DND-41 (cell line): ENCODE measurements around the gene KCNQ5.

Source experiments
- ATAC-seq: fragments of 200-7000 bp; cut with Tn5 transposase; 3 replicates; pipeline ENCODE4 v1.9.1; 2021; ENCODE audit warnings: low read depth; ENCODE audit not compliant: insufficient read depth
- DNase-seq: peaks from one replicate; pipeline ENCODE4 v3.0.0-alpha.2; 2020
- H2AFZ ChIP-seq: 2 replicates; pipeline ENCODE4 v1.6.0; 2012; ENCODE audit warnings: low read depth, low read length
- H3K27ac ChIP-seq: 2 replicates; pipeline ENCODE4 v1.5.1; 2012; ENCODE audit warnings: low read length, inconsistent platforms
- H3K27me3 ChIP-seq: fragments of 200-600 bp; sonication (generic); 2 replicates; pipeline ENCODE4 v1.6.0; 2012; ENCODE audit warnings: low read length, mild to moderate bottlenecking, inconsistent platforms; ENCODE audit not compliant: insufficient read depth, poor library complexity
- H3K36me3 ChIP-seq: 2 replicates; pipeline ENCODE4 v1.5.1; 2012; ENCODE audit warnings: low read length, inconsistent platforms; ENCODE audit not compliant: insufficient read depth
- H3K4me1 ChIP-seq: 2 replicates; pipeline ENCODE4 v1.5.1; 2012; ENCODE audit warnings: mild to moderate bottlenecking, low read length; ENCODE audit not compliant: insufficient read depth
- H3K4me2 ChIP-seq: 2 replicates; pipeline ENCODE4 v1.6.0; 2012; ENCODE audit warnings: mild to moderate bottlenecking, moderate library complexity, low read length, inconsistent platforms; ENCODE audit not compliant: insufficient read depth
- H3K4me3 ChIP-seq, 2 experiments: fragments of 200-600 bp in 1 of 2; shearing (Covaris generic) in 1 of 2; 2 replicates each; pipeline ENCODE4 v1.5.1; 2012 to 2016; ENCODE audit warnings: inconsistent platforms in 2 of 2, low read length in 2 of 2, mild to moderate bottlenecking in 2 of 2, low read depth in 1 of 2, moderate library complexity in 1 of 2
- H3K79me2 ChIP-seq: 2 replicates; pipeline ENCODE4 v1.6.0; 2012; ENCODE audit warnings: low read length, inconsistent platforms; ENCODE audit not compliant: insufficient read depth
- H3K9ac ChIP-seq: 2 replicates; pipeline ENCODE4 v1.6.0; 2012; ENCODE audit warnings: low read depth, mild to moderate bottlenecking, inconsistent platforms, low read length, moderate library complexity
- H3K9me3 ChIP-seq: 2 replicates; pipeline ENCODE4 v1.5.1; 2012; ENCODE audit warnings: low read length, moderate library complexity, mild to moderate bottlenecking, inconsistent platforms; ENCODE audit not compliant: insufficient read depth, severe bottlenecking
- H4K20me1 ChIP-seq: 2 replicates; pipeline ENCODE4 v1.6.0; 2012; ENCODE audit warnings: low read length; ENCODE audit not compliant: insufficient read depth
- EZH2 ChIP-seq: IDR thresholded peaks from 3 replicates; pipeline ENCODE4 v1.6.1; 2012; ENCODE audit warnings: borderline replicate concordance, low read depth, mild to moderate bottlenecking, moderate library complexity, low read length, inconsistent platforms; ENCODE audit not compliant: severe bottlenecking
- TF ChIP-seq, protein P1 (sequence below): IDR thresholded peaks from 2 replicates; pipeline ENCODE4 v1.5.1; 2012; ENCODE audit warnings: borderline replicate concordance, low read length, moderate library complexity, mild to moderate bottlenecking; ENCODE audit not compliant: poor library complexity, severe bottlenecking; ENCODE audit errors: extremely low read depth

The KCNQ5 gene

DNA sequence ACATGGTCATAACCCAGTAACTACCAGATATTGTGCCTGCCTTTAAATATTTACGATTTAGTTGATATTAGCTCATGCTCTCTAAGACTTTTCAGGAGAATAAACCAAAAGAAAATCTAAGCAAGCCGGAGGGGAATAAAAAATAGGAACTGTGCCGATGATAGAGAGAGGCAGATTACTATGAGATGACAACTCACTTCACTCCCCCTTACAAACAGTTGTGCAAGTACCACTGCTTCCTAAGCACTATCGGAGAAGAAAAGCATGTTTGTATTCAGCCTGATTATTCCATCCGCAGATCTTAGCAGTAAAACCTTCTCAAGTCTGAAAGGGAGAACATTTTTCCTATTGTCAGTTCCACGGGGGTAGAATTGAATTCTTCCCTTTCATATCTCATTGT is 294.4 kb downstream of the KCNQ5 start:
- TF ChIP-seq, protein P1, sequence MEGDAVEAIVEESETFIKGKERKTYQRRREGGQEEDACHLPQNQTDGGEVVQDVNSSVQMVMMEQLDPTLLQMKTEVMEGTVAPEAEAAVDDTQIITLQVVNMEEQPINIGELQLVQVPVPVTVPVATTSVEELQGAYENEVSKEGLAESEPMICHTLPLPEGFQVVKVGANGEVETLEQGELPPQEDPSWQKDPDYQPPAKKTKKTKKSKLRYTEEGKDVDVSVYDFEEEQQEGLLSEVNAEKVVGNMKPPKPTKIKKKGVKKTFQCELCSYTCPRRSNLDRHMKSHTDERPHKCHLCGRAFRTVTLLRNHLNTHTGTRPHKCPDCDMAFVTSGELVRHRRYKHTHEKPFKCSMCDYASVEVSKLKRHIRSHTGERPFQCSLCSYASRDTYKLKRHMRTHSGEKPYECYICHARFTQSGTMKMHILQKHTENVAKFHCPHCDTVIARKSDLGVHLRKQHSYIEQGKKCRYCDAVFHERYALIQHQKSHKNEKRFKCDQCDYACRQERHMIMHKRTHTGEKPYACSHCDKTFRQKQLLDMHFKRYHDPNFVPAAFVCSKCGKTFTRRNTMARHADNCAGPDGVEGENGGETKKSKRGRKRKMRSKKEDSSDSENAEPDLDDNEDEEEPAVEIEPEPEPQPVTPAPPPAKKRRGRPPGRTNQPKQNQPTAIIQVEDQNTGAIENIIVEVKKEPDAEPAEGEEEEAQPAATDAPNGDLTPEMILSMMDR = no peak
- TF ChIP-seq EZH2 = no peak
- Histone ChIP-seq H4K20me1 (no peaks in the 10 kb centered on the region), H3K4me2 (no peak overlapping the region), H3K9me3 (no peaks in the 10 kb centered on the region), H3K36me3 (no peaks in the 10 kb centered on the region), H2AFZ (no peak overlapping the region), H3K79me2 (no peaks in the 10 kb centered on the region), H3K4me1 (no peaks in the 10 kb centered on the region), H3K9ac (no peak overlapping the region), H3K4me3 (no peak overlapping the region), H3K27me3 (no peaks in the 10 kb centered on the region), H3K27ac (no peak overlapping the region)
- DNase-seq (no peak), ATAC-seq (no peak)

DNA sequence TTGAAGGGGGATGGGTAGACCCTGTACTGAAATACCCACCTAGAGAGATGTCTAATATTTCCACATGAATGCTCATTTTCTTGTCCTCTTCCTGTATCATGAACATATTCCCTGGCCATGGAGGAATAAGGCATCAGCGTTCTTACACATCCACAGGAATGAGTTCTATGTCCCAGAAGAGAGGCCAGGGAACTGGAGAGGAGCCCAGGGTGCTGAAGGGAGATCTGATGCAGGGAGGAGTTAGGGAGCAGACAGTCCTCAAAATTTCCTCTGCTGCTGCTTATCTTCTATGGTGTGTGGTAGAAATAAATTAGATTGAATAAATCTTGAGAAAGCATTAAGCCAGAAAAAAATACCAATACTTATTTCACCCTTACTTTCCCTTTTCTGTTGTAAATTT is 295.0 kb downstream of the KCNQ5 start:
- Histone ChIP-seq H3K4me2 (no peak overlapping the region), H3K9me3 (no peaks in the 10 kb centered on the region), H3K4me3 (no peak overlapping the region), H3K79me2 (no peaks in the 10 kb centered on the region), H3K36me3 (no peaks in the 10 kb centered on the region), H3K27ac (no peak overlapping the region), H3K9ac (no peak overlapping the region), H2AFZ (no peak overlapping the region), H3K27me3 (no peaks in the 10 kb centered on the region), H4K20me1 (no peaks in the 10 kb centered on the region), H3K4me1 (no peaks in the 10 kb centered on the region)
- no peak for TF ChIP-seq EZH2
- TF ChIP-seq, protein P1 = no peak
- ATAC-seq (no peak), DNase-seq (no peak)

DNA sequence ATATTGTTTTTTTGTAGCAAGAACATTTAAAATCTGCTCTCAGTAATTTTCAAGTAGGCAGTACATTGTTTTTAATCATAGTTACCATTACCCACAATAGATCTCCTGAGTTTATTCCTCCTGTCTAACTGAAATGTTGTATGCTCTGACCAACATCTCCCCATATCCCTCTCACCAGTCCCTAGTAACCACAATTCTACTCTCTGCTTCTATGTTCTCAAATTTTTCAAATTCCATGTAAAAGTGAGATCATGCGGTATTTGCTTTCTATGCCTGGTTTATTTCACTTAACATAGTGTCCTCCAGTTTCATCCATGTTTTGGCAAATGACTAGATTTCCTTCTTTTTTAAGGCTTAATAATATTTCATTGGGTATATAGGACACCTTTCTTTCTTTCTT is 300.5 kb downstream of the KCNQ5 start:
- ATAC-seq (no peak), DNase-seq (no peak)
- Histone ChIP-seq H3K4me2 (no peak overlapping the region), H2AFZ (no peak overlapping the region), H3K79me2 (no peaks in the 10 kb centered on the region), H3K4me1 (no peaks in the 10 kb centered on the region), H3K27me3 (no peaks in the 10 kb centered on the region), H3K9ac (no peak overlapping the region), H3K9me3 (no peaks in the 10 kb centered on the region), H3K36me3 (no peaks in the 10 kb centered on the region), H3K4me3 (no peak overlapping the region), H4K20me1 (no peaks in the 10 kb centered on the region; the same call in 1 of the 2 replicates), H3K27ac (no peak overlapping the region)
- TF ChIP-seq, protein P1 = no peak
- no peak for TF ChIP-seq EZH2

DNA sequence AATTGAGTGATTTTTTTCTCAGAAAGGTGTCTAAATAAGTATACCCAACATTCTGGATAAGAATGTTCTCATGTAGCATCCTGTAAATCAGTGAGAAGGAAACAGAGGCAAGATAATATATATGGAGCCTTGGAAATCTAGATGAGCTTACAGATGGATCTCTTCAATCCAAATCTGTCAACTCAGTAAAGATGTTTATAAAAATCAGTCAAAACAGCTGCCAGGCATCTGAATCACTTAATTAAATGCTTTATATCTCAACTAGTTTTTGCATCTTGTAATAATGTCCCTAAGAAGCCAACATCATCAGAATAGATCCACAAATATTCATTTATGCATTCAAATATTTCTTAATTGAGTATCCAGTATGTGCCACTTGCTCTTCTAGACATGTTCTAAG is 303.3 kb downstream of the KCNQ5 start:
- Histone ChIP-seq H3K4me3 (no peak overlapping the region), H3K9ac (no peak overlapping the region), H3K36me3 (no peaks in the 10 kb centered on the region), H3K27ac (no peak overlapping the region), H3K79me2 (no peaks in the 10 kb centered on the region), H3K27me3 (no peaks in the 10 kb centered on the region), H3K4me1 (no peaks in the 10 kb centered on the region), H2AFZ (no peak overlapping the region), H3K4me2 (no peak overlapping the region), H3K9me3 (no peaks in the 10 kb centered on the region), H4K20me1 (no peaks in the 10 kb centered on the region; the same call in 1 of the 2 replicates)
- TF ChIP-seq, protein P1 = no peak
- TF ChIP-seq EZH2 = no peak
- DNase-seq (no peak), ATAC-seq (no peak)
